ENCODE results near the gene MTTP. TPM values are rescaled to one million over a fixed set of nuclear protein-coding genes. Genes with fewer than 3 reads are reported as not detected.

MTTP gene
- polyA plus RNA-seq, 1 donor (not counting 4 experiments of a cell fraction or from before 2014, with no cell fraction given), result 0.05 TPM

DNA sequence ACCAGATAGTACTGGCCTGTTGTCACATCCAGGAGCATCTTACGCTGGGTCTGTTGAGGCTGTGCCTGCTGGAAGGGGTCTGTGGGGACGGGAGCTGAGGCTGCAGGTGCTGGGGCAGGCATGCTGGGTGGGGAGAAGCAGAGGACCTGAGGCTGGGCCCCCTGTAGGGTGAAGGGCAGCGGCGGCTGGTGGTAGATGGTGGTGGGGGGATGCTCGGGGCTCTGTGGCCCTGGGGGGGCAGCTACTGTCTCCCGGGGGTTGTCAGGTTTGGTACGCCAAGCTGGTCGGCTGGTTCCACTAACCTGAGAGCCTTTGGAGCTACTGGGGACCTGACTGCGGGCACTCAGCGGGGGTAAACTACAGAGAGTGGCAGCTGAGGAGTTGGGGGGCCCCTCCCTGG lies 75.2 kb downstream of the MTTP start:
- no peaks in the 10 kb centered on the region for H3K36me3 ChIP-seq (ENCODE audit: control insufficient read depth in 2 of 2, extremely low read depth in 1 of 2, insufficient read depth in 2 of 2, low read length in 2 of 2)
- H3K9me3 ChIP-seq (ENCODE audit: control insufficient read depth, low read depth, low read length), result no peaks in the 10 kb centered on the region
- H2AFZ ChIP-seq (ENCODE audit: control insufficient read depth, low read length), result no peak overlapping the region
- H3K9me1 ChIP-seq (ENCODE audit: control insufficient read depth, extremely low read depth, insufficient read depth, low read length), result no peaks in the 10 kb centered on the region
- dilution Hi-C loops (cut with MboI; ENCODE audit: extremely low pct_ligation_motif_present, low sequenced_read_pairs), result no loop called here
- H3K4me3 ChIP-seq (ENCODE audit: control insufficient read depth in 2 of 3, extremely low read depth in 1 of 3, insufficient read depth in 2 of 3, low read depth in 1 of 3, low read length in 3 of 3), result no peak overlapping the region
- no peak for DNase-seq (ENCODE audit: low read depth, low spot score)
- no peaks in the 10 kb centered on the region for H4K20me1 ChIP-seq (ENCODE audit: control insufficient read depth, extremely low read depth, insufficient read depth, low read length)
- no peak overlapping the region for H3K9ac ChIP-seq (ENCODE audit: control insufficient read depth, extremely low read depth, insufficient read depth, low read length)
- no peak overlapping the region for H3K27ac ChIP-seq (ENCODE audit: control insufficient read depth, insufficient read depth, low read length)
- H3K27me3 ChIP-seq (ENCODE audit: control insufficient read depth, extremely low read depth, insufficient read depth, low read length), result peaks cover 33% of the 10 kb centered on the region
- TF ChIP-seq EZH2 (IDR thresholded peaks at IDR 0.05; ENCODE audit: low read length), result no peak
- TF ChIP-seq, protein P1, sequence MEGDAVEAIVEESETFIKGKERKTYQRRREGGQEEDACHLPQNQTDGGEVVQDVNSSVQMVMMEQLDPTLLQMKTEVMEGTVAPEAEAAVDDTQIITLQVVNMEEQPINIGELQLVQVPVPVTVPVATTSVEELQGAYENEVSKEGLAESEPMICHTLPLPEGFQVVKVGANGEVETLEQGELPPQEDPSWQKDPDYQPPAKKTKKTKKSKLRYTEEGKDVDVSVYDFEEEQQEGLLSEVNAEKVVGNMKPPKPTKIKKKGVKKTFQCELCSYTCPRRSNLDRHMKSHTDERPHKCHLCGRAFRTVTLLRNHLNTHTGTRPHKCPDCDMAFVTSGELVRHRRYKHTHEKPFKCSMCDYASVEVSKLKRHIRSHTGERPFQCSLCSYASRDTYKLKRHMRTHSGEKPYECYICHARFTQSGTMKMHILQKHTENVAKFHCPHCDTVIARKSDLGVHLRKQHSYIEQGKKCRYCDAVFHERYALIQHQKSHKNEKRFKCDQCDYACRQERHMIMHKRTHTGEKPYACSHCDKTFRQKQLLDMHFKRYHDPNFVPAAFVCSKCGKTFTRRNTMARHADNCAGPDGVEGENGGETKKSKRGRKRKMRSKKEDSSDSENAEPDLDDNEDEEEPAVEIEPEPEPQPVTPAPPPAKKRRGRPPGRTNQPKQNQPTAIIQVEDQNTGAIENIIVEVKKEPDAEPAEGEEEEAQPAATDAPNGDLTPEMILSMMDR (optimal IDR thresholded peaks at IDR 0.05 in 1 of 3, IDR thresholded peaks at IDR 0.05 in 1 of 3, conservative IDR thresholded peaks at IDR 0.05 in 1 of 3; ENCODE audit: extremely low read depth in 1 of 3, insufficient read depth in 2 of 3, low read length in 3 of 3), result no peak
- FAIRE-seq, result no peak
- no peaks in the 10 kb centered on the region for H3K4me1 ChIP-seq (ENCODE audit: control insufficient read depth, extremely low read depth, insufficient read depth, low read length)
- no peaks in the 10 kb centered on the region for H3K79me2 ChIP-seq (ENCODE audit: control insufficient read depth, insufficient read depth, low read length)
- no peak overlapping the region for H3K4me2 ChIP-seq (ENCODE audit: control insufficient read depth, extremely low read depth, insufficient read depth, low read depth, low read length)

DNA sequence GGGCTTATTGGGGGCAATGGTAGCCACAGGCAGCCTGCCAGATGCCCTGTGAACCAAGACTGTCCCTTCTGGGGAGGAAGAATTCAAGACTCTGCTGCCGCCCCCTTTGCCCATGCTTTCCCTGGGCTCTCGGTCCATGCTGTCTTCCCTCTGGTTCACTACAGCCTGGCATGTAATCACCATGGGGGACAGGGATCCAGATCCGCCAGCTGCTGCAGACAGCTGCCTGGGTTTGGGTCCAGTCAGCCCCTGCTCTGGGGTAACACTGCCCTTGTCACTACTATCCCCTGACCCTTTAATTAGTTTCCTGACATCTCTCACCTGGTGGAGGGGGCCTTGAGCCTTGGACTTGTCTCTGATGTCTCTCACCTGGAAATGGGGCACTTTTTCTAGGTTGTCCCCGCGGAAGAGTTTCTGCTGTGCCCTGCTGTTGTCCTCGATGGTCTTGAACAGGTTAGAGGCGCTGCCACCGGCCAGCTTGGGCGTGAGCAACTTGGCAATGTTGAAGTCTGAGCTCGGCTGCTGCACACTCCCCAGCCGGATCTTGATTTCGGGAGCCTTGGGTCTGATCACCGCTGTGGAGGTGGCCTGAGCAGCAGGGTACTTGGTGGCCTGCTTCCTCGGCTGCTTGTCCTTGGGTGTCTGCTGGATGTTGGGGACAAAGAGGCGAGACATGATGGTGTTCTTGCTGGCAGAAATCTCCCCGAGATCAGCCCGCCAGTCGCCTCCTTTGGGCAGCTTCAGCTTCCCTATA lies 76.6 kb downstream of the MTTP start:
- Histone ChIP-seq H4K20me1 (ENCODE audit: control insufficient read depth, extremely low read depth, insufficient read depth, low read length) (no peaks in the 10 kb centered on the region), H3K4me1 (ENCODE audit: control insufficient read depth, extremely low read depth, insufficient read depth, low read length) (peaks cover 9% of the 10 kb centered on the region), H3K4me2 (ENCODE audit: control insufficient read depth, extremely low read depth, insufficient read depth, low read depth, low read length) (no peak overlapping the region), H3K9me1 (ENCODE audit: control insufficient read depth, extremely low read depth, insufficient read depth, low read length) (no peaks in the 10 kb centered on the region), H3K9me3 (ENCODE audit: control insufficient read depth, low read depth, low read length) (no peaks in the 10 kb centered on the region), H3K9ac (ENCODE audit: control insufficient read depth, extremely low read depth, insufficient read depth, low read length) (no peak overlapping the region), H3K36me3 (ENCODE audit: control insufficient read depth in 2 of 2, extremely low read depth in 1 of 2, insufficient read depth in 2 of 2, low read length in 2 of 2) (no peaks in the 10 kb centered on the region), H2AFZ (ENCODE audit: control insufficient read depth, low read length) (no peak overlapping the region), H3K27ac (ENCODE audit: control insufficient read depth, insufficient read depth, low read length) (no peak overlapping the region), H3K79me2 (ENCODE audit: control insufficient read depth, insufficient read depth, low read length) (no peaks in the 10 kb centered on the region), H3K4me3 (ENCODE audit: control insufficient read depth in 2 of 3, extremely low read depth in 1 of 3, insufficient read depth in 2 of 3, low read depth in 1 of 3, low read length in 3 of 3) (no peak overlapping the region), H3K27me3 (ENCODE audit: control insufficient read depth, extremely low read depth, insufficient read depth, low read length) (peaks cover 33% of the 10 kb centered on the region)
- dilution Hi-C loops (cut with MboI; ENCODE audit: extremely low pct_ligation_motif_present, low sequenced_read_pairs), result no loop called here
- DNase-seq (ENCODE audit: low read depth, low spot score) (no peak), FAIRE-seq (no peak)
- TF ChIP-seq EZH2 (IDR thresholded peaks at IDR 0.05; ENCODE audit: low read length), result no peak

Measured in keratinocyte (primary cell).